ENCODE data around the gene CCNC. TPM values are rescaled to one million over a fixed set of nuclear protein-coding genes. Genes with fewer than 3 reads are reported as not detected.
"Not testable (repeated sequence)": the region's sequence is repeated elsewhere in the genome, so short reads cannot be mapped to it uniquely, and the experiment has no call there.

Gene CCNC
- total RNA-seq, 2 experiments from 2014 or later: 74.9 to 75.2 TPM

GRCh38 chr6:99604166-99605073 is 36.0 kb upstream of the CCNC start:
- CTCF ChIA-PET: interaction anchor here (0.6 to 1.2 kb wide), 3 partner anchors 16 to 38 kb away, joined by 3 to 4 read pairs (median 4); no protein-coding TSS in a partner anchor
- POLR2A ChIA-PET: no interaction called here

DNA sequence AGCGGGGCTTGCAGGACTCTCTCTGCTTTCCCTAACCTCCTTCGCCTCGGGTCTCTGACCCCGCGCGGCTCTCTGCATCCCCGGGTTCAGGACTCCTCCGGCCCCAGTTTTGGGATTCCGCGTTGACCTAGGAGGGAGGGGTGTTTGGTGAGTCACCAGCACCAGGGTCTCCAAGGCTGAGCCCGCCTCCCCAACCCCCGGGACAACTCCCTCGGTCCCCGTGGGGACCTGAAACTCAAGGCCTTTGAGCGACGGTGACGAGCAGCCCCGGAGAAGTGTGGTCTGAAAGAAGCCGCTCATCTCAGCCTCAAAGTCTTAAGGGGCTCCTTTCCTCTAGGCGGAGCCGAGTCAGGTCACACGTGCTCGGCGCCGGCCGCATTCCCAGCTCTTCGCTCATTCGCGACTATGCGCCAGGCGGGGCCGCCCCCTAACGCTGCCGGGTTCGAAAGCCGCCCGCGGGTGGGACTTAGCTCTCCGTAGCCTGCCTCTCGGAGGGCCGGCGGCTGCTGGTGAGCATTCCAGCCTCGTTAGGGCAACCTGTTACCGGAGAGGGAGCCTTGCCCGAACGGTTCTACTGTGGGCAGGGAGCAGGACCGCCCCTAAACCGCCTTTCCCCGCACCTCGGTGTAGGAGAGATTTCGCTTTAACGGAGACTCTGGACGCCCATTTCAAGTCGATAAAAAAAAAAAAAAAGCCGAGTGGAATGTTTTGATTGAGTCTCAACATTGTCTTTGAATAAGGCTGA is 35.1 kb upstream of the CCNC start:
- CTCF ChIA-PET: interaction anchor here (0.6 to 0.8 kb wide), 2 partner anchors 18 to 37 kb away, joined by 4 read pairs; no protein-coding TSS in a partner anchor
- POLR2A ChIA-PET: no interaction called here

DNA sequence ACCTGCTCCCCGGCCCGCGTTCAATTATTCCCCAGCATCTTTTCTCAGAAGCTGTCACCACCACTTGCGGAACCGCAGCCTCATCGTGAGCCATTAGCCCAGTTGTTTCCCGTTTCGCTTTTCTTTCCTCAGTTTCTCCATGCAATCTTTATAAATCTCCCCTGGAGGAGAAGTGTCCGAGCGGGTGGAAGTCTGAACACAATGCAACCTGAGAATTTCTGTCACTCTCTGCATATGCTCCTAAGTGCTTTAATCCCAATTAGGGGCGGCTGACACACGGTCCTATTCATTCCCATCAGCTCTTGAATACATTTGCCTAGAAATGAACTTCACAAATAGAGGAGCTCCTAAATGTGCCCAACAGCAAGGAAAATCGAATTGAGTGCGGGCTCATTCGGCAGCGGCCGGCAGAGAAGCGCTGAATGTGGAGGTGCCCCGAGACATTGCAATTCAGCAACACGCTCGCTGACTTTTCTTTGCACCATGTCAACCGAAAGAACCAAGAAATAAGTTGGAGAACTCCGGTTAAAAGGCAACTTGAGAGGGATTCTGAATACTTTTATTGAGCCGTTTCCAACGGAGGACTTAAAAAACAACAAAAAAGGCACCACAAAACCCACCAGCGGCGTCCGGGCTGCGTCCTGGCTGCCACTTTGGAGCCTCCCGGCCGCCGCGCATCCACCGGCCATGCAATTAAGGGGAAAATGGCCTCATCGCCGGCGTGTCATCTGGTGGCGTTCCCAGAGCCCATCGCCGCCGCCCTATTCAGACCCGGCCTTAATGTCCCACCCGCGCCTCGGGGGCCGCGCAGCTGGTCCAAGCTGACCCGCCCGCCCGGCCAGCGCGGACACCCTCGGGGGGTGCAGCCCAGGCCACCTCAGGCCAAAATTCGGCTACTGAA is 34.3 kb upstream of the CCNC start:
- ChIA-PET CTCF (interaction anchor here (0.8 kb wide), 1 partner anchor 36 kb away, joined by 4 read pairs; no protein-coding TSS in a partner anchor), POLR2A (no interaction called here)

GRCh38 chr6:99594696-99595095 is 26.2 kb upstream of the CCNC start:
- CTCF ChIA-PET, POLR2A ChIA-PET: not testable (repeated sequence)

- CTCF ChIA-PET: no interaction called here
- POLR2A ChIA-PET: no interaction called here
Measured at GRCh38 chr6:99592900-99593299, 24.4 kb upstream of the CCNC start.

- ChIA-PET CTCF (no interaction called here), POLR2A (no interaction called here)
Measured at GRCh38 chr6:99591673-99592364, 23.4 kb upstream of the CCNC start.

- POLR2A ChIA-PET: no interaction called here
- CTCF ChIA-PET: interaction anchor here (1.0 kb wide), 1 partner anchor 156 kb away, joined by 3 read pairs; no protein-coding TSS in a partner anchor
Measured at GRCh38 chr6:99590728-99591672, 22.5 kb upstream of the CCNC start.

- ChIA-PET POLR2A (no interaction called here), CTCF (interaction anchor here (1.0 to 2.8 kb wide), 4 partner anchors 24 to 157 kb away, joined by 3 to 16 read pairs (median 6); no protein-coding TSS in a partner anchor)
Measured at GRCh38 chr6:99589907-99590493, 21.5 kb upstream of the CCNC start.

DNA sequence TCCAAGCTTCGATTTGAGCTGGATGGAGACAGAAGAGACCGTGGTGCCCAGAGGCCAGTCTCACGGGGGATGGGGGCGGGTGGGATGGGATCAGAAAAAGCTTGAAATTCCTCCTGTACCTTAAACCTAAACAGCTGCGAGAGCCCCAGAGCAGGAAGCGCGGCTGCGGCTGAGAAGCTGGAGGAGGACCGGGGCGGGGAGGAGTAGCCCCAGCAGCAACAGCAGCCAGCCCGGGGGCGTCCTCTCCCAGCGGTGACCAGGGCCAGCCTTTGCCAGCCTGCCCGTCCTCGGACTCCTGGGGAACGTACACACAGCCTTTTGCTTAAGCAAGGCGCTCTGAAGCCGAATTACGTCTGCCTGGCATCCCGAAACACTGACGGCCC is 20.8 kb upstream of the CCNC start:
- ChIA-PET POLR2A (interaction anchor here (1.2 kb wide), 1 partner anchor 22 kb away, joined by 3 read pairs; no protein-coding TSS in a partner anchor), CTCF (interaction anchor here (1.4 to 2.8 kb wide), 6 partner anchors 19 to 160 kb away, joined by 3 to 16 read pairs (median 7); no protein-coding TSS in a partner anchor)

DNA sequence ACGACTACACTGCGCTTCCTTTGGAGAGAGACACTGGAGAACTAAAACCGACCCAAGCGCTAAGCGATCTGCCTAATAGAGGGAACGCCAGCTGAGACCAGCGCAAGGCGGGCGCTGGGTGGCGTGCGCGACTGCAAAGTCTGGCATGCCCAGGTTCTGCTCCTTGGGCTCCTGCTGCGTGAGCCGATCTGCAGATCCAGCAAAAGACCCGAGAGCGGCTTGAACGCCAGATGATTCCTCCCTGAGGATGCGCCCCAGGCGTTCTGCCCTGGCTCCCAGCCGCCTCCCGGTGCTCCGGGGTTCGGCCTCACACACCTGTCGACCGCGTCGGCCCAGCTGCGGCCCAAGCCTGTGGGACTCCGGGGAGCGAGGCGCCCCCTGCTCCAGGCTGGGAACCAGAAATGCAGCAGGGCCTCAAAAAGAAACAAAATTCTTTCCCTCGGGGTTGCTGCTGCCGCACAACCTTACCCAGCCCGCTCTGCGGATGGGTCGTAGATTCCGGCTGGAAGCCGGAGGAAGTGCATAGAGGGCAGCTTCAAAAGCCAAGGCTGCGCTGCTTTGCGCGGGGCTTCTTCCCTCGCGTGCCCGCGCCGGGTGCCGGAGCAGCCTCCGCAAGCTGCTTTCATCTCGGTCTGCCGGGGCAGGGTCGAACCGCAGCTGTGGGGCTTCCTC is 20.3 kb upstream of the CCNC start:
- ChIA-PET CTCF (interaction anchor here (0.6 to 2.8 kb wide), 10 partner anchors 16 to 160 kb away, joined by 3 to 16 read pairs (median 3); partner anchors contain the start of gene CCNC), POLR2A (interaction anchor here (1.1 to 1.2 kb wide), 2 partner anchors 20 to 23 kb away, joined by 3 read pairs; partner anchors contain the start of gene CCNC)

DNA sequence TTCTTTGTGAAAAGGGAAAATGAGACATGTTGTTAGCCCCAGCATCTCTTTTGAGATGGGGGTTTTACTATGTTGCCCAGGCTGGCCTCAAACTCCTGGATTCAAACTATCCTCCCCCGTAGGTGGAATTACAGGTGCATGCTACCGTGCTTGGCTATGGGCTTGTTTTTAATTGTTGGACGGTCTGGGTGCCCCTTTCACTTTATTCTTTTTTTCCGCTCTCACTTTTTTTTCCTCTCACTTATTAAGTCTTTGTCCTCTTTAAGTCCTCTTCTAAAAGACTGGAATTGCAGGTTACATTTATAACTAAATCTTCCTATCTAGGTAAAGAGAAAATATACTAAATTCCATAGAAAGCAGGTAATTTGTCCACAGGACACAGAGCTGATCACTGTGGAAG is 19.3 kb upstream of the CCNC start:
- POLR2A ChIA-PET: interaction anchor here (1.1 kb wide), 1 partner anchor 19 kb away, joined by 3 read pairs; the partner anchor contains the start of gene CCNC
- CTCF ChIA-PET: interaction anchor here (0.5 to 2.8 kb wide), 7 partner anchors 17 to 1916 kb away, joined by 3 to 8 read pairs (median 3); partner anchors contain the start of gene CCNC

DNA sequence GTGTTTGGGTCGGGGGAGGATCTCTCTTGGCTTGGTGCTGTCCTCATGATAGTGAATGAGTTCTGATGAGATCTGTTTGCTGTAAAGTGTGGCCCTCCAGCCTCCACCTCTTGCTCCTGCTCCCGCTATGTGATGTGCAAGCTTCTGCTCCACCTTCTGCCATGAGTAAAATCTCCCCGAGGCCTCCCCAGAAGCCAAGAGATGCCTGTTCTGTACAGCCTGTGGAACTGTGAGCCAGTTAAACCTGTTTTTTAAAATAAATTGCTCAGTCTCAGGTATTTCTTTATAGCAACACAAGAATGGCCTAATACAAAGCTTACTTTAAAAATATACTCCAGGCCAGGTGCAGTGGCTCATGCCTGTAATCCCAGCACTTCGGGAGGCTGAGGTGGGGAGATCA is 11.3 kb upstream of the CCNC start:
- ChIA-PET CTCF (no interaction called here), POLR2A (no interaction called here)

DNA sequence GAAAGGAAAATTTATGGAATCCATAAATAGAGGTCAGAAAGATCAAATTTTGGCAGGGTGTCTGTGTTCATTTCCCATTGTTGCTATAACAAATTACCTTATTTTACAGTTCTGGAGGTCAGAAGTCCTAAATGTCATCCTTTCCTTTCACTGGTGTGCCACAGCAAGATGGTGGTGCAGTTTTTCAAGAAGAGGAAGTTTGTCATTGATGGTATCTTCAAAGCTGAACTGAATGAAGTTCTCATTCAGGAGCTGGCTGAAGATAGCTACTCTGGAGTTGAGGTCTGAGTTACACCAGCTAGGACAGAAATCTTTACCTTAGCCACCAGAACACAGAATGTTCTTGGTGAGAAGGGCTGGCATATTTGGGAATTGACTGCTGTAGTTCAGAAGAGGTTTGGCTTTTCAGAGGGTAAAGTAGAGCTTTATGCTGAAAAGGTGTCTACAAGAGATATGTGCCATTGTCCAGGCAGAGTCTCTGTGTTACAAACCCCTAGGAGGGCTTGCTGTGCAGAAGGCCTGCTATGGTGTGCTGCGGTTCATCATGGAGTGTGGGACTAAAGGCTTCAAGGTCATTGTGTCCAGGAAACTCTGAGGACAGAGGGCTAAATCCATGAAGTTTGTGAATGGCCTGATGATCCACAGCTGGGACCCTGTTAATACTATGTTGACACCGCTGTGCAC is 7.2 kb upstream of the CCNC start:
- ChIA-PET CTCF (no interaction called here), POLR2A (no interaction called here)

GRCh38 chr6:99573980-99574617 is 5.6 kb upstream of the CCNC start:
- ChIA-PET POLR2A (no interaction called here), CTCF (no interaction called here)

- POLR2A ChIA-PET: no interaction called here
- CTCF ChIA-PET: no interaction called here
Measured at GRCh38 chr6:99563056-99563723, 5.3 kb downstream of the CCNC start.

Measured in activated CD8-positive, alpha-beta memory T cell treated with anti-CD3 and anti-CD28 coated beads for 36 hours (primary cell).